HG03108 (cell line): ENCODE results near the gene RPLP2.

Source experiments
- ATAC-seq: cut with Tn5 transposase; IDR thresholded peaks from one replicate; pipeline ENCODE4 v1.9.1; 2021; ENCODE audit warnings: moderate library complexity; ENCODE audit not compliant: unreplicated experiment

The RPLP2 gene

GRCh38 chr11:809287-810039, at the start of gene RPLP2:
Gene RPLP2, plus strand, starts transcription at chr11:809967. Its CDS starts 268 bp downstream, at chr11:810235.
- peak; percentile 75 for ATAC-seq

- ATAC-seq, result no peak
Observed at GRCh38 chr11:760236-760635, 49.5 kb upstream of the RPLP2 start.

- no peak for ATAC-seq
Observed at GRCh38 chr11:761526-762108, 48.1 kb upstream of the RPLP2 start.

- no peak for ATAC-seq
Observed at GRCh38 chr11:762421-763072, 47.2 kb upstream of the RPLP2 start.

- no peak for ATAC-seq
Observed at GRCh38 chr11:763073-763463, 46.7 kb upstream of the RPLP2 start.

GRCh38 chr11:763549-764321, 46.0 kb upstream of the RPLP2 start:
- no peak for ATAC-seq

GRCh38 chr11:764322-765024, 45.3 kb upstream of the RPLP2 start:
- no peak for ATAC-seq

- ATAC-seq, result no peak
Observed at GRCh38 chr11:765025-765801, 44.6 kb upstream of the RPLP2 start.

- no peak for ATAC-seq
Observed at GRCh38 chr11:765802-766091, 44.0 kb upstream of the RPLP2 start.

- no peak for ATAC-seq
Observed at GRCh38 chr11:766106-766935, 43.4 kb upstream of the RPLP2 start.

GRCh38 chr11:766936-767210, 42.9 kb upstream of the RPLP2 start:
- no peak for ATAC-seq

- no peak for ATAC-seq
Observed at GRCh38 chr11:767238-767637, 42.5 kb upstream of the RPLP2 start.

GRCh38 chr11:769887-770641, 39.7 kb upstream of the RPLP2 start:
- ATAC-seq, result no peak

GRCh38 chr11:770642-771616, 38.8 kb upstream of the RPLP2 start:
- no peak for ATAC-seq

- ATAC-seq, result no peak
Observed at GRCh38 chr11:771617-772204, 38.1 kb upstream of the RPLP2 start.

GRCh38 chr11:772429-773390, 37.1 kb upstream of the RPLP2 start:
- ATAC-seq, result no peak
